CD4-positive, alpha-beta T cell treated with Interleukin-15 for 4 hours (primary cell): Measurements from ENCODE around the gene NTN3.
A peak's percentile ranks its signal among the peaks of the same experiment; 100 is the strongest.
"Not testable (repeated sequence)": the region's sequence is repeated elsewhere in the genome, so short reads cannot be mapped to it uniquely, and the experiment has no call there.

Experiments
- DNase-seq: peaks from one replicate; pipeline ENCODE4 v3.0.0-alpha.2; 2020; ENCODE audit warnings: low spot score

Gene NTN3

DNA sequence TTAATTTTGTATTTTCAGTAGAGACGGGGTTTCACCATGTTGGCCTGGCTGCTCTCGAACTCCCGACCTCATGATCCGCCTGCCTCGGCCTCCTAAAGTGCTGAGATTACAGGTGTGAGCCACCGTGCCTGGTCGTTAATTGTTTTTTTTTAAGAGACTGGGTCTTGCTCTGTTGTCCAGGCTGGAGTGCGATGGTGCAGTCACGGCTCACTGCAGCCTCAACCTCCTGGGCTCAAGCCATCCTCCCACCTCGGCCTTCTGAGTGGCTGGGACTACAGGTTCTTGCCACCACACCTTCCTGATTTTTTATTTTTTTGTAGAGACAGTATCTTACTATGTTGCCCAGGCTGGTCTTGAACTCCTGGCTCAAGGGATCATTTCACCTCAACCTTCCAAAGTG lies 8.9 kb downstream of the NTN3 start:
- not testable (repeated sequence) for DNase-seq

DNA sequence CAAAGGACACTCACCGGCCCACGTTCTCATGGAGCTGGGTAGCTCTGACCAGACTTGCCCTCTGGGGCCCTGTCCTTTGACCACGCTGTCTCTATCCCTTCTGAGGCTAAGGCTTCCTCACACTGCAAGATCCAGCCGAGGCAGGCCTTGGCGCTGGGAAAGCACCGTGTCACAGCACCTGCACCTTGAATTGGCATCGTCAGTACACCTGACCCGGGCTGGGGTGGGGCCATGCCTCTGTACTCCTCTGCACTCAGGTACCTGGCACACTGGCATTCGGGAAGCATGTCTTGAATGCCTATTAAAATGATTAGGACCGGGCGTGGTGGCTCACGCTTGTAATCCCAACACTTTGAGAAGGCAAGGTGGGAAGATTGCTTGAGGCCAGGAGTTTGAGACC lies 9.9 kb downstream of the NTN3 start:
- no peak for DNase-seq

DNA sequence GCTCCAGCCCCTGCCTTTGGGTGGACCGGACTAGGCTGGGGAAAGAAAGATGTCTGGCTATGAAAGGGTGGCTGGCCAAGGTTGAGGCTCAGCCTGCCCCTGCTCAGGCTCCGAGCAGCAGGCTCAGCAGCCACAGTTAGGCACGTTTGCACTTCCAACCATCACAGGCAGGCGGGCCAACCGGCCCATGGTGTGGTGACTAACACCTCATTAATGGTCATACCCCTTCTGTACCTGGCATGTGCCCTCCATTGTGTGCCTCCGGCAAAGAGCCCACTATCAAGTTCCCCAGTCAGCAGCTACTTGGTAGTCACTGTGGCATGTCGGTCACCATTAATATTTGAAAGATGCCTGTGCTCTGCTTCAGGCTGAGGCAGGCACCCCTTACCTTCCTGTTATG lies 10.6 kb downstream of the NTN3 start:
- DNase-seq = no peak

DNA sequence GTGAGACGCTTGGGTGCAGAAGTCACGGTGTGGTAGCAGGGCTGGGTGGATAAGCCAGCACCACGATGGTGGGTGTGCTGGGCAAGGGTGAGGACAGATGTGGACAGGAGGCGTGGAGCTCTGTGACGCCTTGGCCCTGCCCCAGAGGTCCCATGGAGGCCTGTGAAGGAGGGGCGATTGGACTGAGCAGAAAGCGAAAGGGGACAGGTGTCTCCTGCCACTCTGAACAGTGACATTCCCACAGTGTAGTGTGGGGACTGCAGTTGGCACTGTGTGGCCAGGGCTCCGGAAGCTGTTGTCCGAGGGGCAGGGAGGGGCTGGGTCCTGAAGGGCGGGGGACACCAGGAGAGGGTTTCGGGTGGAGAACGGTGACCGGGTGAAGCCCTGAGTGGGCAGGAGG lies 11.2 kb downstream of the NTN3 start:
- no peak for DNase-seq

DNA sequence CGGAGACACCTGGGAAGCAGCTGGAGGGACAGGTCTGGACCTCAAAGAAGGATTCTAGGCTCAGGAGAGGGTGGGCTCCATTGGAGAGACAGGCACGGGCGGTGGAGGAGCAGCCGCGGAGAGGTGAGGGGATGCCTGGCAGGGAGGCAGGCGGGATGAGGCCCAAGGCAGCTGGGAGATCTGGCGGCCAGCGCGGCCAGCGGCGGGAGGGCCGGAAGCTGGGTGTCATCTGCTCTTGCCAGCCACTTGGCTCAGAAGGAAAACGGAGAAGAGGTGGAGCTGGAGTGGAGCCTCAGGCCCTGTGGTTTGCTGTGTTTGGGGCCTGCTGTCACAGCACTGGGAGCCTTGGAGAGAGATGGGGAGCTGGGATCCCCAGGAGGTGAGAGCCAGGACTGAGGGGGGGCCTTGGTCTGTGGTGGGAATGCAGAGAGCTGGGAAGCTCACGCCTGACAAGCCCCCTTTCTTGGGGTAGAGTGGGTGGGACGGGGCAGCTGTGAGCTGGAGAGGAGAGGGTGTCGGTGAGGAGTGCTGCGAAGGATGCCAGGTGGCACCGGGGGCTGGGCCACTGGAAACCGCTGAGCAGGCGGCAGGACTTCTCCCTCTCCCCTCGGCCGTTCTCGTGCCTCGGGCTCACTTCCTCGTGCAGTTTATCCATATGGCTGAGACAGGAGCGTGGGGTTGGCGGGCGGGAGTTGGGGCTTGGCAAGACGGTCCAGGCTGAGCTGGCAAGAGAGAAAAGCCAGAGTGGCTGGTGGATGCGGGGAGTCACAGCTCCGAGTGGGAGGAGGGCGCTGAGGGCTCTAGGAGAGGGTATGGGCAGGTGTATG lies 11.8 kb downstream of the NTN3 start:
- no peak for DNase-seq

DNA sequence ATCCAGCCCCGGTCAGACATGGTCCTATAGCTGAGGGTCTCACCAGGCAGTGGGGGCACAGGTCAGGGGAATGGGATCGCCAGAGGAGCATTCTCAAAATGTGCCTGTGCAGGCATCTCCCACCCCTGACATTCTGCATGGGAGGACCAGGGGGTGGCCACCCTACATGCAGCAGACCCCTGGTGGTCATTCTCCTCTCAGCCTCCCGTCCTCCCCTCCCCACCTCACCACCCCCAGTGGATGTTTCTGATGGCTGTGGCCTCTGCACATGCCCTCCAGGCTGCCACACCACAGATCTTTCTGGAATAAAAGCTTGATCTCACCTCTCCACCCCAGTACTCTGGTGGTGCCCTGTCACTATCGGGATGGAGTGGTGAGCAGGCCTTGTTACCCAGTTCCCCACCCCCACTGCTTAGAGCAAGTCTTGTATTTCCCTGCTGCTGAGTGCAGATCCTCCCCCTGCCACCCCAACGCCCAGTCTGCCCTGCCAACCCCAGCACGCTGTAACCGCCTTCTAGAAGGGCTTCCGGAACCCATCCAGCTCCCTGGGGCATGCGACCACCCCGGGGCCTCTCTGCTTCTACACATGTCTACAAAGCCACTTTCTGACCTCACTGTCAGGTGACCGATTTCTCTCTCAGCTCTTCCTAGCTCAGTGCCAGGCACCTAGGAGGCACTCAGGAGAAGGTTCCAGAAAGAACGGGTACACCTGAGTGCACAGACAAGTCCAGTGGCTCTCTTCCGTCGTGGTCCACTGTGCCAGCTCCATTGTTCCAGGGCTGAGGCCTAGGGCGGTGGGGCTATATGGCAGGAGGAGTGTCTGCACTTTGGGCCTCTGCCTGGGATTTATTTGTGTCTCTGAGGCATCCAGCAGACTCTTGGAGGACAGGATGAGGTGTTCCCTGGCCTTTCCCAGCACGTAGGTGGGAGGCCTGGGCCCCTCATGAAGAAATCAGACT lies 13.1 kb downstream of the NTN3 start:
- no peak for DNase-seq

DNA sequence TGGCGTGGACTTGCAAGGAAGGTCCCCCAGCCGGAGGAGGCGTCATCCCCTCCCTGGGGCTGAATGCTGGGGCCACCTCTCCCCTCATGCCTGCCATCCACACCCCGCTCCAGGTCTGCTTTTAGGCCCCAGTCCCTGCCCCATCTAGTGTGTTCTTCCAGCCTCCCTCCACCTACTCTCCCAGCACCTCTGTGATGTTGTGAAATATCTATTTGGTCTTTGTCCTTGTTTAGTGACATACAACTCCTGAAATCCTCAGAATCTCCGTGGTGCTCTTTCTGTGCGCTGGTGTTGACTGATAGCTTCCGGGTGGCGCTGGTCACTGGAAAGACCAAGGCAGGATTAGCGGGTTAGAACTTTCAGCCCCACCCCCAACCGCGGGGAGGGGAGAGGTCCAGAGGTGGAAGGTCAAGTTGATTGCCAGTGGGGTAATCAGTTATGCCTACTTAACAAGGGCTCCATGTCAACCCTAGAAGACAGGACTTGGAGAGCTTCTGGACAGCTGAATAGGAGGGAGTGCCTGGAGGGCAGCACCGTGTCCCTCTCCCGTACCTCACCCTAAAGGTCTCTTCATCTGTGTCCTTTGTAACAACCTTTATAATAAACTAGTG lies 13.9 kb downstream of the NTN3 start:
- no peak for DNase-seq

DNA sequence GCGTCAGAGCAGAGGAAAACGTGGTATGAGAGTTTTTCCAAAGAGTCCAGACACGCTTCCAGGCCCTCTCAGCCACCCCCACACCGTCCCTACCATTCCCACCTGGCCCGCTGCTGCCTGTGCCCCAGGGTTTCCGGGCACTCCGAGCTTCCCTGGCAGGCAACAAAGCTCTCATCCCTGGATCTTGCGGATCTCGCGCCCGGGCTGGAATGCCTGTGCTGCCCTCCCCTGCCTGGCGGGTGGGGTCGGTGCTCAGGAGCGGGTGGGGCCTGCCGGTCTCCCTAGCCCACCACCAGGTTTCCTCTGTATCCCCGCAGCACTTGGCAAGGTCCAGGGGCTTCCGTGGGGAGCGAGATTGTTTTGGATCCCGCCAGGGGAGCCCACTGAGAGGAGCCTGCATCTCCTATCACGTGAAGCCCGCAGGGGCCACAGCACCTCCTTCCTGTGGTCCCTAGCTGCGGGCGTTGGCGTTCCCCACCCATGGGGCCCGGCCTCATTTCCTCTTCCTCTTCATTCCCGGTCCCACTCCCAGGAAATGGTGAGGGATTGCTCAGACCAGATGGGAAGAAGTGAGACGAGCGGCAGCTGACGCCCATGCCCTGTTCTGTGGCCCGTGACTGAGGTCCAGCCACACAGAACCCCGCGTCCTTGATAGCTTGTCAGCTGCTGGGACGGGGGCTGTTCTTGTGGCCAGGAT lies 14.9 kb downstream of the NTN3 start:
- no peak for DNase-seq

DNA sequence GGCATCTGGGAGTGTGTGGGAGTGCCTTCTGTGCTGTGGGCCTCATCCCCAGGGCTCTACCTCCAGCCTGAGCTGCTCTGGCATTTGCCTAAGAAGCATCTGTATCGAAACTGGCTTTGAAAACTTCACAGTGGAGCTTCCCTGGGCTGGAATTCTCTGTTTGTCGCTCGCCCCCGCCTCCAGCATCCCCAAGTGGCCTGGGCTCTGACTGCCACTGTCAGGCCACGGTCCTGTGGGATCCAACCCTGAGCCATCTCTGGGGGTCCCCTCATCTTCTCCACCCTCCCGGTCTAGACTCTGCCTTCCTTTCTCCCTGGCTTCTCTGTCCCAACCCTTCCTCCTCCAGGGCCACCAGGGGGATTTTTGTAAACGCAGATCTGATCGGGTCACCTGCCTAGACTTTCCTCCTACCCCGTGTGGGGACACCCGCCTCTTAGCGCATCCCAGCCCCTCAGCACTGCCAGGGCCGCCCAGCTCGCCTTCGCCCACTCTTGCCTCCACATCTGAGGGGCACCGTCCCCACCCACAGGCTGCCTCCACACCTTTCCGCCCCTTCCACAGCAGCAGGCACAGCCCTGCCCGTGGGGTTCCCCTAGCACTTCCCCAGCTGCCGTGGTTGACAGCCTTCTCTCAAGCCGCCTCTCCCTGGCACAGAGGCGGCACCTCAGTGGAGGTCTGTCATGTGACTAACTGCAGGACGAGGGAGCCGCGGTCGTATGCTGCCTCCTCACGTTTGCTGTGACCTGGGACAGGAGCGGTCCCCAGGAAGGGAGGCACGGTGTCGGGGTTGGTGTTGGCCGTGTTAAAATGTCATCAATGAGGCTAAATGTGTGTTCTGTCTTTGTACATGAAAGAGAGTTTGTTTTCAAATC lies 15.8 kb downstream of the NTN3 start:
- DNase-seq = peak; percentile 84

DNA sequence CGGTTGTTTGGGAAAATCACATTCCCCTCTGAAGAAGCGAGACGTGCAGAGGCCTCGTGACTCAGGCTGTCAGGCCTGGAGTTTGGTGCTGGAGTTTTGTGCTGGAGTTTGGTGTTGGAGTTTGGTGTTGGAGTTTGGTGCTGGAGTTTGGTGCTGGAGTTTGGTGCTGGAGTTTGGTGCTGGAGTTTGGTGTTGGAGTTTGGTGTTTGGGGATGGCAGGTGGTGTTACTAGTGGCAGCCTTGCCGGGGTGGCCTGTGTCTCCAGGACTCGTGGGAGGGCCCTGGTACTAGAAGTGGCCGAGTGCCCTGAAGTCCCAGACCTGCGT lies 16.4 kb downstream of the NTN3 start:
- DNase-seq = no peak

DNA sequence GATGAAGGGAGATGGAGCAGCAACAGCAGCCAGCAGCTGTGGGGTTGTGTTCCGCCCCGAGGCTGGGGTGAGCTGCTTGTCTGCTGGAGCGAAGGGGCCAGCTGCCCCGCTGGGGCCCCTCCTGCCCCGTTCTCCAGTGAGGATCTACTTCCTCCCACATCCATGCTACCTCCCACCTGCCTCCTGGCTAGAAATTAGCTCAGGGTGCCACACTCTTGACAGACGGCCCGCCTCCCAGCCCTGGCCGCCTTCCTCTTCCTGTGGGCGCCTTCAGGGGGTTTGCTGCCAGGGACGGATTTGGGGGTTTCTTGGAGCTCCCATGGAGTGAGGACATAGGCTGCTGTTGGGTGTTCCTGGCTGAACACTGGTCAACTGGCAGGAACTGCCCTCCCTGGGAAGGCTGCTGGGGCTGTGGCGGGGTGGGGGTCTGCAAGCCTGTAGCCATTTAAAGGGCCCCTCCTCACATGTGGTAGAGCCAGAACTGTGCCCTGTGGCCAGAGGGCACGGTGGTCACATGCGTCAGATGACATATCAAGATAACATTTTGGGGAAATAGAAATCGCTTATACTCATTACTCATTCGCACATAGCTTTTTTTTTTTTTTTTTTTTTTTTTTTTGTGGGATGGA lies 16.9 kb downstream of the NTN3 start:
- no peak for DNase-seq

DNA sequence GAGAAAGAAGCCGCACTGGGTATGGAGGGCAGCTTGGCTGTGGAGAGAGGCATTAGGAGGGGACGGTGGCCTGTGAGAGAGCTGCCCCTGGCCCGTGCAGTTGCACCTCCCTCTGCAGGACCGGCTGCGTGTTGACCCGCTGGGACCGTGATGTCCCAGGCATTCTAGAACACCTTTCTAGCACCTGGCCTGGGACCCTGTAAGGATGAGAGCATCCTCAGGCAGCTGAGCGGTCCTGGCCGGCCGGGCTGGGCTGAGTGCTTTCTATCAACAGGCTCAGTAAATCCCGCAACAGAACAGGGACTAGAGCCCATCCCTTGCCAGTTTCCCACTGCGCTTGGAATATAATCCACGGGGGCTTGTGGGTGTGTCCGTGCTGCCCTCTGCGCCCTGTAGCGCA lies 18.5 kb downstream of the NTN3 start:
- no peak for DNase-seq

DNA sequence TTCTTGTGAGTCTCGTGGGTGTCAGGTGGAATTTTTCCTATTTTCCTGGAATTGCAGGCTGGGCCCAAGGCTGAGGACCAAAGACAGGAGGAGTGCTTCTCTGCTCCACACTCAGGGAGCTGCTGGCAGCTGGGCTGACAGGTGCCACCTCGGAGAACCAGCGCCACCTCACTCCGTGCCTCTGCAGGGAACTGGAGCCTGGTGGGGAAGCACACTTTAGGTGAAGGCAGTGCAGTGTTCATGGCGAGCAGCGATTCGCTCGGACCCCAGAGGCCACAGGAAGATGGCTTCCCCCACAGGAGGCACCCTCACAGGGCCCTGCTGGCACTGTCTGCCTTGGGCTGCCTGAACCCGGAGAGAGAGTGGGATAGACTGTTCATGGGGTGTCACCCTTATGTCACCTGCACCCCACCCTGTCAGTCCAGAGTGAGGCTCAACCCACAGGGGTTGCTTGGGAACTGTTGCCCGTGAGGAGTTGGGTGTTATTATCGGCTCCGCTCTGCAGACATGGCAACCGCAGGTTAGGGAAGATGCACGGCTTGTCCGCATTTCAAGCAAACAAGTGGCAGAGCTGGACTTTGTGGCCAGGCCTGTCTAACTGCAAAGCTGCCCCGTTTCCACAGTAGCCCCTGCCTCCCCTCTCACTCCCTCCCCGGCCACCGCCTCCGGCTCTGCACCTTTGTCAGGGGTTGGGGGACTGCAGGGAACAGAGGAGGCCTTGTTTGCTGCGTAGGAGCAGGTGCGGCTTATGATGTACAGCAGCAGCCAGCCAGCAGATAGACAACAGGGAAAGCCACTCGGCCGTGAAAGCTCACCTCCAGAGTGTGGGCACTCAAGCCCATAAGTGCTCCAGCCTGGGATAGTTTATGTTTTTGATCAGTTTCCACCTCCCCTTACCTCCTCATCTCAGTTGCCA lies 19.4 kb downstream of the NTN3 start:
- no peak for DNase-seq

DNA sequence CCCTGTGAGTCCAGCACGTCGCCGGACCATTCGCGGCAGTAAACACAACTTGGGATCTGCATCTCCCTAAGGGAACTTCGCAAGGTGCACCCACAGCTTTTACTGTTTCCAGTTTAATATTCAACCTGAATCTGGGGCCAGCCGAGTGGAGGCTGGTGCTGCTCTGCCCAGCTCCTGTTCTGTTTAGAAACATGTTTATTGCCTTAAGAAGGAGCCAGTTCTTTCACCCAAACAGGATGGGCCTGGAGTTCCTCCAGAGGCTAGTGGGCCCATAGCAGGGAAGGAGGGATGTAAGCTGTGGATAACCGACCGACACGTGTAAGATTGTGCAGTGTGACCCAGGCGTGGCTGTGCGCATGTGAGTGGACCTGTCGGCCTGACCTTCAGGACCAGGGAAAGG lies 21.2 kb downstream of the NTN3 start:
- no peak for DNase-seq

DNA sequence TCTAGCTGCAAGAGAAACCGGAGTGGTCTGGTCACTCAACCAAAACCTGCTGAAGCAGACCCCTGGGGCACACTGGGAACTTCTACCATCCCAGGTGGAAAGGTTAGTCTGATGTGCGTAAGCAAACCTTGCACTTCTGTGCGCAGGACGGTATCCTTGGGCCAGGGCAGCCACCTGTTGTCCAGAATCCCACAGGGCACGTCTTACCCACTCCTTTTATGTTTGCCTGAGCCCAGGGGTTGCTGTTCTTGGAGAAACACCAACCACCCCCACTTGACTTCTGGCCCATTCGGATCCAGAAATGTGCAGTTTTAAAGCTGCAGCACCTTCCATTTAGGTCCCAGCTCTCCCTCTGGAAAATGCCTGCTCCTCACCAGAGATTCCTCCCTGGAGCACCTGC lies 22.5 kb downstream of the NTN3 start:
- no peak for DNase-seq

DNA sequence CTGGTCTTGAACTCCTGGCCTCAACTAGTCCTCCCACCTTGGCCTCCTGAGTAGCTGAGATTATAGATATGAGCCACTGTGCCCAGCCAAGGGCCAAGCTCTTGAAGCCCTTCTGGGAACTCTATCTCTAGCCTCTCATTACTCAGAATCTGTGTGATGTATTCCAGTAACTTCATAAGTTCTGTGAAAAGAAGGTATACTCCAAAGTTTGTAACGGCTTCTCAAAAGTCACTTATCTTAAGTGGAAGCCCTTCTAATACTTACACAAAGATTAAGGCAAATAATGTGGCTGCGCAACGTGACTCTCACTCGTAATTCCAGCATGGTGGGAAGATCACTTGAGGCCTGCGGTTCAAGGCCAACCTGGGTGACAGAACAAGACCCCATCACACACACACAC lies 23.5 kb downstream of the NTN3 start:
- DNase-seq = no peak

DNA sequence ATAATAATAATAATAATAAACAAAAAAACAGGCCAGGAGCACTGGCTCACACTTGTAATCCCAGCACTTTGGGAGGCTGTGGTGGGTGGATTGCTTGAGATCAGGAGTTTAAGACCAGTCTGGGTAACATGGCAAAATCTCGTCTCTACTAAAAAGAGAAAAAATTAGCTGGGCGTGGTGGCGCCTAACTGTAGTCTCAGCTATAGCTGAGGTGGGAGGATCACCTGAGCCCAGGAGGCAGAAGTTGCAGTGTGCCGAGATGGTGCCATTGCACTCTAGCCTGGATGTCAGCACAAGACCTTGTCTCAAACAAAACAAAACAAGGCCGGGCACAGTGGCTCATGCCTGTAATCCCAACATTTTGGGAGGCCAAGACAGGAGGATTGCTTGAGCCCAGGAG lies 23.9 kb downstream of the NTN3 start:
- no peak for DNase-seq

DNA sequence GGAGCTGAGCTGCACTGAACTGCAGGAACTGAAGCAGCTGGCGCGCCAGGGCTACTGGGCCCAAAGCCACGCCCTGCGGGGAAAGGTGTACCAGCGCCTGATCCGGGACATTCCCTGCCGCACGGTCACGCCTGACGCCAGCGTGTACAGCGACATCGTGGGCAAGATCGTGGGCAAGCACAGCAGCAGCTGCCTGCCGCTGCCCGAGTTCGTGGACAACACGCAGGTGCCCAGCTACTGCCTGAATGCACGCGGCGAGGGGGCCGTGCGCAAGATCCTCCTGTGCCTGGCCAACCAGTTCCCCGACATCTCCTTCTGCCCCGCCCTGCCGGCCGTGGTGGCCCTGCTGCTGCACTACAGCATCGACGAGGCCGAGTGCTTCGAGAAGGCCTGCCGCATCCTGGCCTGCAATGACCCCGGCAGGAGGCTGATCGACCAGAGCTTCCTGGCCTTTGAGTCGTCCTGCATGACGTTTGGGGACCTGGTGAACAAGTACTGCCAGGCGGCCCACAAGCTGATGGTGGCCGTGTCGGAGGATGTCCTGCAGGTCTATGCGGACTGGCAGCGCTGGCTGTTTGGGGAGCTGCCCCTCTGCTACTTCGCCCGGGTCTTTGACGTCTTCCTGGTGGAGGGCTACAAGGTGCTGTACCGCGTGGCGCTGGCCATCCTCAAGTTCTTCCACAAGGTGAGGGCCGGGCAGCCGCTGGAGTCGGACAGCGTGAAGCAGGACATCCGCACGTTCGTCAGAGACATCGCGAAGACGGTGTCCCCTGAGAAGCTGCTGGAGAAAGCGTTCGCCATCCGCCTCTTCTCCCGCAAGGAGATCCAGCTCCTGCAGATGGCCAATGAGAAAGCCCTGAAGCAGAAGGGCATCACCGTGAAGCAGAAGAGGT lies 25.4 kb downstream of the NTN3 start:
- DNase-seq = no peak
